ENCODE measurements around the gene PRDX2.
"Not testable (repeated sequence)": the region's sequence is repeated elsewhere in the genome, so short reads cannot be mapped to it uniquely, and the experiment has no call there.

PRDX2 gene

GRCh38 chr19:12801466-12802266 lies at the start of gene PRDX2, which contains the start of gene THSD8:
PRDX2 (minus strand) TSS chr19:12801800; CDS start chr19:12801261, 539 bp downstream.
THSD8 (plus strand) TSS chr19:12802069; CDS start chr19:12802072, 3 bp downstream.
- DNase-seq (ENCODE audit: low spot score) = peak; percentile 88

DNA sequence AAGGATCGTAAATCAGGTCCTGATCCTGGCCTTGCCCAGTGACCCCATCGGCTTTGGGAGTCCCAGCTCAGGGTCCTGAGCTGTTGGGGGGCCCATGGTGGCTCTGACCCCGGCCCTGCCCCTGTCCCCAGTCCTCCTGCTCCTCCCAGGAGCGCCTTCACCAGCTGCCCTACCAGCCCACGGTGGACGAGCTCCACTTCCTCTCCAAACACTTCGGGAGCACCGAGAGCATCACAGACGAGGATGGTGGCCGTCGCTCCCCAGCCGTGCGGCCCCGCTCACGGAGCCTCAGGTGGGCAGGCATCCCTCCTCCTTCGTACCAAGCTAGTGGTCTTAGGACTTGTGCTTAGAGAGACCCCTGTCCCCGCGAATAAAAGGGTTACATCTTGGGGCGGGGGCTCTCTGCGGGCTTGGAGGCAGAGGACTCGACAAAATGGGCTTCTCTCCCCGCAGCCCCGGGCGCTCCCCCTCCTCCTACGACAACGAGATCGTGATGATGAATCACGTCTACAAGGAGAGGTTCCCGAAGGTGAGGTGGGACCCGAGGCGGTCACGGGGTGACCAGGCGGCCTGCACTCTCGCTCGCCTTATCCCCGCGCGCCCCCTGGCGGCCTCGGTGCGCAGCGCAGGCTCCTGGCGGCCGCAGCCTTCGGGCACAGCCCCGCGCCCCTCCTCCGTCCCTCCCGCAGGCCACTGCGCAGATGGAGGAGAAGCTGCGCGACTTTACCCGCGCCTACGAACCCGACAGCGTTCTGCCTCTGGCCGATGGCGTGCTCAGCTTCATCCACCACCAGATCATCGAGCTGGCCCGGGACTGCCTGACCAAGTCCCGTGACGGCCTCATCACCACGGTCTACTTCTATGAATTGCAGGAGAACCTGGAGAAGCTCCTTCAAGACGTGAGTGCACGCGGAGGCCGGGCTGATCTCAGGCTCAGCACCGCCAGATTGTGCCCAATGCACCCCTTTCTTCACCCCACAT lies 45.8 kb upstream of the PRDX2 start:
- DNase-seq (ENCODE audit: low spot score) = peak; percentile 90

DNA sequence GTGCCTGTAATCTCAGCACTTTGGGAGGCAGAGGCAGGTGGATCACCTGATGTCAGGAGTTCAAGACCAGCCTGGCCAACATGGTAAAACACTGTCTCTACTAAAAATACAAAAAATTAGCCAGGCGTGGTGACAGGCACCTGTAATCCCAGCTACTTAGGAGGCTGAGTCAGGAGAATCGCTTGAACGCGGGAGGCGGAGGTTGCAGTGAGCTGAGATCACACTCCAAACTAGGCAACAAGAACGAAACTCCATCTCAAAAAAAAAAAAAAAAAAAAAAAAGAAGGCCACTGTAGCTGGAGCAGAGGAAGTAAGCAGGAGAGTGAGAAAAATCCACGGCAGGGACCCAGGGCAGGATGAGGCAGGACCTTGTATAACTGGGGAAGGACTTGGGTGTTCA lies 45.0 kb upstream of the PRDX2 start:
- not testable (repeated sequence) for DNase-seq (ENCODE audit: low spot score)

- DNase-seq (ENCODE audit: low spot score) = no peak
These were observed 42.6 kb upstream of the PRDX2 start for GRCh38 chr19:12843999-12844732.

DNA sequence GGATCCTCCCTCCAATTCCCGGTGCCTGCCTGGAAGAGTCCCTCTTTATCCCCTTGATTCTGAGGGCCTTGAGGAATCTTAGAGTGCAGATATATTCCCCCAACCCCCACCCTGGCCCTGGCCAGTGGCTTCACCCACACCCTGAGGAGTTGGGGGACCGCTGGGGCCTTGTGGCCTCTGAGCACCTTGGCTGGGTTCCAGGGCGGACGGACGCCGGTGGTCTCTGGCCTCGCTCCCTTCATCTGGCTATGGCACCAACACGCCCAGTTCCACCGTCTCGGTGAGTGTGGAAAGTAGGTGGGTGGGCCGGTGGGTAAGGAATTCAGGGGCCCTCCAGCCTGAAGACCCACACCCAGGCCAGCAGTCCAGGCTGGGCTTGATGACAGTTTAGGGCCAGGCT lies 41.7 kb upstream of the PRDX2 start:
- DNase-seq (ENCODE audit: low spot score) = no peak

GRCh38 chr19:12842511-12842910 lies 40.9 kb upstream of the PRDX2 start:
- no peak for DNase-seq (ENCODE audit: low spot score)

DNA sequence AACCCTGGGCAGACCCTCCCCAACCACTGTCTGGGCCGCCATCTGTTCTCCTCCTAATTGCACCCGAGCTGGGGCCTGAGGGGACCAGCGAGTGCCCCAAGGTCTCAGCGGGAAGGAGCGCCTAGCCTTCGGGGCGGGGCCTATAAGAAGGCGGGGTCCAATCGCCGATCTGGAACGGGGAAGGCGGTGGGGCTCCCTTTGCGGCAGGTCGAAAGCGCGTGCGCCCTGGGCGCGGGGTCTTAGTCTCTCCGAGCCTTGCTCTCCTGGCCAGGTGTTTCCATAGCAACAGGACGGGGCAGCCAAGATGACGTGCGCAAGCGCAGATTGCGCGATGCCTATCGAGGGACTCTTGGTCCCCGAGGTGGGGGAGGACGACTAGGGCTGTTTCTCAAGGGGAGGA lies 39.5 kb upstream of the PRDX2 start:
- DNase-seq (ENCODE audit: low spot score) = no peak

DNA sequence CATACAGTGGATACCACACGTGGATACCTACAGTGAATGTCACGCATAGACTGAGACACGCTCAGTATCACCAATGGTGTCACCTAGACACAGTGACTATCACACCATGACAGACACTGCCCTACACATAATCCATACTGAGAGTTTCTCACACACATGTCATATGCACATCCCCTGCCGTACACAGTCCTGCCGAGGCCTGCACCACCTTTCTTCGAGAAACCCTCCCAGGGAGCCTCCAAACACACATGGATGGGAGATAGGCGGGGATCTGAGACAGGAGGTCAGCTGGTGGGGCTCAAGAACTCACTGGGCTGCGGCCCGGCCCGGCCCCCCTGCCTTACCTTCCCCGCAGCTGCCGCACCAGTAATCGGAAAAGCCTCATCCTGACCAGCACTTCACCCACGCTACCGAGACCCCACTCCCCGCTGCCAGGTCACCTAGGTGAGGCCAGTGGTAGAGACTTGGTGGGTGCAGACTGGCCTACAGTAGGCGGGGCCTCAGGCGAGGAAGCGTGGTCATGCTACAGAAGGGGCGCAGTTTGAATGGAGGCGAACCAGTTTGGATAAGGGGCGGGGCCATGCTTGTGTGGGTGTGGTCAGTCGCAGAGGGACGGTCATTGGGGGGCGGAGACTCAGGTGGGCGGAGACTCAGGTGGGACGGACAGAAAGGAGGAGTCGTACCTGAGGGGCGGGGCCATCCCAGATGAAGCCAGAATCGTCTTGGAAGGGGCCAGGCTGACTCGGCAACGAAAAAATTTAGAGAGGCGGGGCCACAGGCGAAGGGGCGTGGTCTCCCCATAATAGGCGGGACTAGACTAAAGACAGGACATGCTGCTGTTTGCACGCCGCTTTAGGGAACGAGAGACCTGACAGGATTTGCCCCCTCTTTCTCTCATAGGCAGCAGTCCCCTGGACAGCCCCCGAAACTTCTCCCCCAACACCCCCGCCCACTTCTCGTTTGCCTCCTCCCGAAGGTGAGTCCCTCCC lies 38.8 kb upstream of the PRDX2 start:
- no peak for DNase-seq (ENCODE audit: low spot score)

DNA sequence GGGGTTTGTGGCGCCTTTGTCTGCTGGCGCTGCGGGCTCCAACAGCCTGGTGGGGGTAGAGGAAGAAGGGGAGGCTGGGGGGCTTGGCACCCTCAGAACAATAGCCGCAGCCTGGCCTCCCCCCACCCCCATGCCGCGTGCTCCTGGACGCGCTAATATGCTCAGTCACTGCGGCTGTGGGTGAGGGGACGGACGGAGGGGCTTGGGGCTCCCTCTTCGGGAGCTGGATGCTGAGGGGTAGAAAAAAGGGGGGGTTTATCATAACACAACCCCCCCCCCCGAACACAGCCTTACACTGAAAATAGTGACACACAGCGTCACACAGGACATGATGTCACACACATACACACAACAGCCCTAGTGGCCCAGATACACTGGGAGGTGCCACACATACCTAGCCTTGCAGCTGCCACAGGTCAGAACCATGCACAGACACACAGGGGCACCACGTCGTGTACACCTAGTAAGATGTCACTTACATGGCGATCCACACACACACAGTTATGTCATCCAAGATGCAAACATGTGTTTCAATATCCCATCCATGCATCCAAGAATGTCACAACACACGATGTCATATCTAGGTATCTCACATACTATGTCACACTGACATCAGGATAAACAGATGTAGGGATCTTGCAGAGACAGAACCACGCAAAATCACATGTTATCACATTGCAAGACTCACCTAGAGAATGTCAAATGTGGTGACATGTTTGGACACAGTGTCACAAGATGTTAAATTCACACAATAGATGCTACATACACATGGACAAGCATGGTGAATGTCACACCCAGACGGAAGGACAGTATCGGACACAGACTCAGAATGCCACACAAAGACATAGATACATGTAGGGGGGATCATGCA lies 37.5 kb upstream of the PRDX2 start:
- no peak for DNase-seq (ENCODE audit: low spot score)

DNA sequence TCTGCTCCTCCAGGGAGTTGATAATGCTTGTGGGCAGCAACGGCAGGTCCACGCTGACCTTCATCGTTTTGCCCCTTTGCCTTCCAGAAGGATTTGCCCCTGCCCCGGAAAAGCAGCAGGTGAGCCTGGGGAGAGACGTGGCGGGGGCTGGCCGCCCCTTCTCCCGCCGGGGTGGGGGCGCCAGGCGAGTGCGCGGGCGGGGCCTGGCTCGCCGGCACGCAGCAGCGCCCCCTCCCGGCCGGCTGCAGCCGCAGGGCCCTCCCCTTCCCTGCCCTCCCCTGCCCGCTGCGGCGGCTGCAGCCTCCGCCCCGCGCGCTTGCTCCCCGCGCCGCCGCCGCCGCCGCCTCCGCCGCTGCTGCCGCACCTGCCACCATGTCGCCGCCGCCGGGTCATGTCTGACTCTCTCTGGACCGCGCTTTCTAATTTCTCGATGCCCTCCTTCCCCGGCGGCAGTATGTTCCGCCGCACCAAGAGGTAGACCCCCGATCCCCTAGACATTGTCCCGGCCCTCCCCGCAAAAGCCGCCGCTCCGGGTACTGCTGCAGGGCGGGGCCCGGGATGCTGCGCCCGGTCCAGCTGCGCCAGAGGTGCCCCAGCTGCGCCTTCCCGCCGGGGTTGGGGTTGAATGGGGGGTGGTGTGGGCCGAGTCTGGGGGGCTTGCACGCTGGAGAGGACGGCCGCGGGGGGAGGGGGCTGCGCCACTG lies 36.7 kb upstream of the PRDX2 start, which contains the start of gene MAST1:
TSS of gene MAST1 (plus strand) at position 334 of the 704 bp plus-strand sequence. CDS start at position 392, 58 bp downstream.
- DNase-seq (ENCODE audit: low spot score) = no peak

DNA sequence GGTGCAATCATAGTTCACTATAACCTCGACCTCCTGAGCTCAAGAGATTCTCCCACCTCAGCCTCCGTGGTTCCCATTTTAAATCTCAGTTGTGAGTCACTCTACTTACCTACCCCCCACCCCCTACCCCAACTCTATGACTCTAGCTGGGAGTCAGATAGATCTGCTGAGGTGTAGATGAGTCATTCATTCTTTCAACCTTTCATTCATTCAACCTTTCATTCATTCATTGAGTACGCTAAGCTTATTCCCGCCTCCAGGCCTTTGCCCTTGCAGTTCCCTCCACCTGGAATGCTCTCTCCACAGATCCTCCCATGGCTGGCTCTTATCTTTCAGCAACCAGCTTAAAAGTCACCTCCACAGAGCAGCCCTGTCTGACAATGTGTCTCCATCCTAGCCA lies 35.6 kb upstream of the PRDX2 start:
- no peak for DNase-seq (ENCODE audit: low spot score)

- DNase-seq (ENCODE audit: low spot score) = no peak
These were observed 34.9 kb upstream of the PRDX2 start for GRCh38 chr19:12836529-12836863.

DNA sequence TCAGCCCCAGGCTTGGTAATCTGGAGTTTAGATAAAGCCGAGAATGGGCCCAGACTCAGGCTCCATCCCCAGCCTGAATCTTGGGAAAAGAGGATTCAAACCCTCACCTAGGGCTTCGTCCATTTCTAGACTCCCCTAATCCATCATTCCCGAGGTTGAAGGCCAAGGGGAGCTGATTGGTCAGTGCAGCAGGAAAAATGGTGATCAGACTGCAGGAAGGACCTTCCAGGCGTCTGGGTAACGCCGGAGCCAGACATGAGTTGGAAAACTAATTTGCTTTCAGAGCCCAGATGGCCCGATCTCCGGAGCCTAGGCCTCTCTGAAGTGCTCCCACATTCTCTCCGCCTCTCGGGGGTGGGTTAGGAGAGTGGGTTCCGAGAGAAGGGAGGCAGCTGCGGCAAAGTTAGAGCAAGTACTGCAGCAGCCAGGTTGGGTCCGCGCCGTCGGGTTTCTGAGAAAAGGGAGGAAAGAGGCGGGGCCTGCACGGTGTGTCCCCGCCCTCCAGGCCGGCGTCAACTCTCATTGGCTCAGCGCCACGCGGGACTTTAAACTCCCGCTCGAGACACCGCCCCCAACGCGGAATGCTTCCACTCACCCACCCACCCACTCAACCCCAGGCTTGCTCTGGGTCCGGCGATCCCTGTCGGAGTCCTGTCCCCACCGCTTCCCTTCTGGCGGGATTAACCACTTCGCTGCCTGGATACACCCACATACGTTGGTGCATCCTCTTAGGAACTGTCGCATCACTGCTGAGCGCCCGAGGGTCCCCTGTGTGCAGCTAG lies 33.6 kb upstream of the PRDX2 start:
- no peak for DNase-seq (ENCODE audit: low spot score)

DNA sequence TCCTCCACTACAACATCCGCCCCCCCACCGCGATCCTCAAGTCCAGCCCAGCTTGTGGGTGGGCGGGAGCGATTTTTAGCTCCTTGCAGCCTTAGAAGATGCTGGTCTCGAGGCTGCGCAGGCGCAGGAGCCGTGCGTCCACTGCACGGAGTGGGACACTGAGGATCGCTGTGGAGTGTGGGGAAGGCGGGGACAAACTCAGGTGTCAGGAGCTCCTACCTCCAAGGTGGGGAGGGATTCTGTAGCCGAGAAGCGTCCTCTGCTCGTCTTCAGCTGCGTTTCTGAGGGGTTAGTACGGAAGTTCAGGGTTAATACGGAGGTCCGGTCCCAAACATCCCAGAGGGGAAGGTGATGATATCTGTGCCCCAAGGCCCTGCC lies 33.0 kb upstream of the PRDX2 start, which contains the start of gene RTBDN:
TSS of gene RTBDN (minus strand) at position 14 of the 378 bp plus-strand sequence. CDS start 4,600 bp downstream, outside the sequence.
- DNase-seq (ENCODE audit: low spot score) = no peak

DNA sequence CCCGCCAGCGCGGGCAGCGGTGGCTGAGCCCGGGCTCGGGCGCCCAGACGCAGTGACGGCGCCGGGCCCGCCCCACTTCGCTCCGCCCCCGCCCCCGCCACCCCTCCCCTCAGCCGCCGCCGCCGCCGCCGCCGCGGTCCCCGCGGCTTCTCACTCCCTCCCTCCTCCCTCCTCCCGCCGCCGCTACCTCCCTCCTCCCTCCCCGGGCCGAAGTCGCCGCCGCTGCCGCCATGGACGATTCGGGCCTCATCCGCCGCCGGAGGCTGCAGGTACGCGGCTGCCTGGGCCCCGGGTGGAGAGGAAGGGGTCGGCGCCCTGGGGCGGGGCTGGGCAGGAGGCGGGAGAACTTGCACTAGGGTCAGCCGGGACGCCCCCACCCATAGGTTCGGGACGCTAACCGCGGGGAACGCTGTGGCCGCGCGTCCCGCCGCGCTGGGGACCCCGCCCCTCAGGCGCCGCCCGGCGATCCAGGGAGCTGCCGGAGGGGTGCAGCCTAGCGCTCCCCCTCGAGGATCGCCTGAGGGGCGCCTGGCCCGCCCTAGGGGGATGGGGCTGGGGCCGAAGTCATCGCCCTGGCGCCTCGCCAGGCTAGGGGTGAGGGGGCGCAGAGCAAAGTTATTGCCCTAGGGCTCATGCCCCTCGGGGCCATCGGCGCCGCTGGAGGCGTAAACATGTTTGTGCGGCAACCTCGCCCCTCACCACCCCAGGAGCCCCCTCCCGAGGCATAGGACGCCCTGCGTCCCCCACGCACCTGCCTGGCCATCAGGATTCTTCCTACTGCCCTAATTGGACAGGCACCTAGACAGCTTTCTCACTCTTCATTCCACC lies 32.4 kb upstream of the PRDX2 start:
- no peak for DNase-seq (ENCODE audit: low spot score)

- DNase-seq (ENCODE audit: low spot score) = no peak
These were observed 31.8 kb upstream of the PRDX2 start for GRCh38 chr19:12833418-12833737.

GRCh38 chr19:12828494-12828893 lies 26.9 kb upstream of the PRDX2 start:
- no peak for DNase-seq (ENCODE audit: low spot score)

Data from left forelimb (tissue), 1 donor.